ENCODE data around the gene MT1HL1.
"Not testable (repeated sequence)": the region's sequence is repeated elsewhere in the genome, so short reads cannot be mapped to it uniquely, and the experiment has no call there.

The MT1HL1 gene

DNA sequence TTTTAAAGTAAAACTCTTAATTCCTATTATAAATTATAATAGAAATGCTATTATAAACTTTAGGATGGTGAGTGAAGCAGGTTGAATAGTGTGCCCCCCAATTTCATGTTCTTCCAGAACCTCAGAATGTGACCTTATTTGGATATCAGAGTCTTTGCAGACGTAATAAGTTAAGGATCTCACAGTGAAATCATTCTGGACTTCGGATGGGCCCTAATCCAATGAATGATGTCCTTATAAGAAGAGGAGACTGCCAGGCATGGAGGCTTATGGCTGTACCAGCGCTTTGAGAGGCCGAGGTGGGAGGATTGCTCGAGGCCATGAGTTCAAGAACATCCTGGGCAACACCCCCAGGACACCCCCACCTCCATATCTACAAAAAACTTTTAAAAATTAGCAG is 9.4 kb upstream of the MT1HL1 start:
- DNase-seq = no peak

DNA sequence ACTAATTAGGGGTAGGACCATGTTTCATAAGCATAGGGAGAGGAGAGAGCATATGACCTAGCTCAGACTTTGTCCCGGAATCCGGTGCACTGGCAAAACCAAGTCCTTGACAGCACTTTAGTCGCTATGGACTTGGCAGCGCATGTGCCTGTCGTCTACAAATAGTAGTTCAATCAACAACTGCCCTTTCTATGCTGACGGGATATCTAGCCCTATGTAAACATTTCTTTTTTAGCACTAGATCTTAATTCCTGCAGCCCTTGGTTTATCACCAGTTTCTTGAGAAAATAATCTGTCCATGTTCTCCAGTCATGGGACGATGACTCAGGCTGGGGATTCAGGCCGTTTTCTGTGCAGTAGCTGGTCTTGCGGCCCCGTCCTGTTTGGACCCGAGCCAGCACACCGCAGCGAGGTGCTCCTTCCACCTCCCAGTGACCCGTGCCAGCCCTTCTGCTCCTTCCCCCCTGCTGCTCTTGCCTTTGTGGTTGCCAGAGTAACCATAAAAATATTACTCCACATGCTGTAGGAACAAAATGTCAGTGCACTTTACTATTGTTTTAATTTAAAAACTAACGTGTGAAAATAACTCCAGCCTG is 8.6 kb upstream of the MT1HL1 start:
- no peak for DNase-seq

DNA sequence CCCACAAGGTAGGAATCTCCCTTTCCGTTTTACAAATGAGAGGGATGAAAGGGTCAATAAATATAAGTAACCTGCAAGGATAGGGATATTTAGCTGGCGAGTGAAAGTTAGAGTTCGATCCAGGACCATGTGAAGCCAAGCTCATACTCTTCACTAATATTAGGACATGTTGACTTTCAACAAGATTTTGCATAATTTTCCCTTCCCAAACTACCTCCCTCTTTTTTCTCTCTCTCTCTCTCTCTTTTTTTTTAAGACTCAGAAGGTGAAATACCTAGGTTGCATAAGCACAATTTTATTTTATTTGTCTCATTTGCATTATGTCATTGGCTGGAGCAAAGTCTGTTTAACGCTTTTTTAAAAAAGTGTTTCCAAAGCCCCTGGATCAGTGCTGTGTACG is 8.1 kb upstream of the MT1HL1 start:
- no peak for DNase-seq

DNA sequence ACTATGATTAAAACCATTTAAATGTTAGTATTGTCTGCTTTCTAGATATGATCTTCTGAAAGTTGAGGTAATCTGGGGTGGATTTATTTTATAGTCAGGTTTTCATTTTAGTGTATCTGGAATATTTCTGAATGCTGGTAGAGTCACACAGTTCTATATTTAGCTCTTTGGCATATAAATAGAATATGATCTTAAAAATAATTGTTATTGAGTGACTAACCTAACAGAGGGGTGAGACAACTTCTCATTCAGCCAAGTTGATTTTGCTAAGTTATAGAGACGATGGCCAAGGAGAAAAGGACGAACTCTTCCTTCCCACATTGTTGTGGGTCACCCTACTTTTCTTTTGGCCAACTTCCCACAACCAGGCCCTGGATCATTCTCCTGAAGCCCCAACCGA is 7.2 kb upstream of the MT1HL1 start:
- no peak for DNase-seq

DNA sequence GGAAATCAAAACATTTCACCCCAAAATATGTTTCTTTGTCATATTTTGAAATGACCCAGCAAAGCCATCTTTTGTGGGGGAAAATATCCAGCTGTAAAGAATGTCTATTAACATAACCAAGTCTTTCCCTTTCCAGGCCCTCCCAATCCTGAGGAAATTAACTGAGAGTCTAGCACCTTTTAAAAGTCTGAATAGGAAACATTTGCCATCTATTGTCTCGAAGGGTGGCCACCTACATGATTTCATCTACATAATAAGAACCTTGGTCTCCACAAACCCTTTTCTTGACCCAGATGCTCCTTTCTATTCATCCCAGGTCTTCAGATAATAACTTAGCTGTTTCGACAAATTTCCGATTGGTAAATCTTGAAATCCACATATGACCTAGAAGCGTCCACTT is 5.4 kb upstream of the MT1HL1 start:
- no peak for DNase-seq

DNA sequence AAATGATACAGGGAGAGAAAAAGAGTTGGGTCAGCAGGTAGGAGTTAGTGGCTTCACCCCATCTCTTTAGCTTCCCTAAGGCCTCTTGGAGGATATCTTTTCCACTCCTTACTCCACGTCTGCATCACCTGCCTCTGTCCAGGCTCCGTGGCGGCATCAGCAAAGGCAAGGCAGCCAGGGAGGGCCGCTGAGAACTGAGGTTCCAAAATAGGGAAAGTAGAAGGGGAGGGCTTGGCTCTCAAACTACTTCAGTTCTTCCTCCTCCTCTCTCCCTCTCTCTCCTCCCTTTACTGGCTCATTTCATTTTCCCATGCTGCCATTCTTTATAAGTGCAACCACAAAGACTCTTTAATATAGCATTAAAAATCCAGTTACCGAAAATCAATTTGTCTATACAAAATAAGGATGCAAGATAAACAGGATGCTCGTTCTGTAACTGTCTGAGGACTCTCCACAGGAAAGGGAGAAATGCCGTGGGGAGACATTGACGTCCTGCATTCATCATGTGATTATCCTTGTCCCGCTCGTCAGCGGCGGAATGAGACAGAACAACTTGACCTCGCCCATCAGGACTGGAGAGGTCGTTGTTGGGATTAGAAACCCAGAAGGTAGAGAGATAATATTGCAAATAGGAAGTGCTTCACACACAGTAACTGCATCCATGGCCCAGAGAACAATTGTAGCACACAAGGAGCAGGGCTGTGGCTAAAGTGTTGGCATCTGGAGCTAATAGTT is 3.1 kb upstream of the MT1HL1 start:
- no peak for DNase-seq

DNA sequence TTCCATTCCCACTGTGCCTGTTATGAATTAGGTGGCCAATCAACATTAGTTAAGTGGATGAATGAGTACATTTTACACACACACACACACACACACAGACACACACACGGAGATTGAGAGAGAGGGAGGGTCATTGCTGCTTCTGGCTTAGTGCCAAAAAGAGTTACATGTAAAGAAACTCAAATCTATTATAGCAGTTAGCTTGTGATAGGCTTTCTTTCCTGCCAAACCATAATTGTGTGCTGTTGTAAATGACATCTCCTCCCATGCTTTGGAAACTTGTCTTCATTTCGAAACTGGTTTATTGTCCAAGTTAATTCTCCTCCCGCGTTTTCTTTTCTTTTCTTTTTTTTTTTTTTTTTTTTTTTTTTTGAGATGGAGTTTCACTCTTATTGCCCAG is 1.4 kb upstream of the MT1HL1 start:
- no peak for DNase-seq

DNA sequence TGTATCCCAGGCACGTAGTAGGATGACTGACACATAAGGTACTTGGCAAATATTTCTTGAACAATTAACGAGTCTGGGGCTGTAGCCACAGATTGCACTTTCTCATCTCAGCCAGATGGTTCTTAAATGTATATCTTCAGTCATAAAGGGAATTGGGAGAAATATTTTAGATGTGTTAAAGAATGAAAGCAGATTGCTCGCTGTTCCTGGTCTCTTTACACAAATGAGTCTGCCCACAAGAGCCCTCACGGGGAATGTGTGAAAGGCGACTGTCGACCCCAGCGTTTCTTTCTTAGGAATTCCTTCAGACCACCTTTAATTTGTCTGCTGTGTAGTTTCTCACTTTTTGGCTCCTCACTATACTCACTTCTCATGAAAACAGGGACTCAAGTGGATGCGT is 725 bp downstream of the MT1HL1 start:
- DNase-seq = no peak

DNA sequence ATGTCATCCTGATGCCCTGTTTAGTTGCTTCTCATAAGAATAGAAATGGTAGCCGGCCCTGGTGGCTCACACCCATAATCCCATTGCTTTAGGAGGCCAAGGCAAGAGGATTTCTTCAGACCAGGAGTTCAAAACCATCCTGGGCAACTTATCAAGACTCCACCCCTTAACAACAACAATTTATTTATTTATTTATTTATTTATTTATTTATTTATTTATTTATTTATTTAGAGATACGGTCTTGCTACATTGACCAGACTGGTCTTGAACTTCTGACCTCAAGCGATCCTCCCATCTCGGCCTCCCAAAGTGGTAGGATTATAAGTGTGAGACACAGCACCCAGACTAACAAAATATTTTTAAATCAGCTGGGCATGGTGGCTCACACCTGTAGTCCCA is 4.0 kb downstream of the MT1HL1 start:
- no peak for DNase-seq

DNA sequence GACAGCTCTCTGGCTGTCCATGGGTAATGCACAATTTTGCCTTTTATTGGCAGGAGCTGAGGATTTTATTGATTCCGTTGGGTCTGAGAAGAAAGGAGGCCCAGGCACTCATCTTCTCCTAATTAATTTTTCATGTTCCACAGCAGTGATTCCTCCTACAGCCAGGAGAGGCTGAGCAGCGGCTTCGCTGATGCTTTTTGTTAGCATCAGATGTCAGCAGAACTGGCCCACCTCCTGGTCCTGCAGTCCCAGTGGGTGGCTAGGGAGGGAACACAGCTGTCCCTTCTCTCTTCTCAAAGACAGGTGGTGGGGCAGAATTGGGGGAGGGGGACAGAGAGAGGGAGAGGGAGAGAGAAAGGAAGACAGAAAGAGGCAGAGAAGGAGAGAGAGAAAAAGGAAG is 5.7 kb downstream of the MT1HL1 start:
- DNase-seq = no peak

DNA sequence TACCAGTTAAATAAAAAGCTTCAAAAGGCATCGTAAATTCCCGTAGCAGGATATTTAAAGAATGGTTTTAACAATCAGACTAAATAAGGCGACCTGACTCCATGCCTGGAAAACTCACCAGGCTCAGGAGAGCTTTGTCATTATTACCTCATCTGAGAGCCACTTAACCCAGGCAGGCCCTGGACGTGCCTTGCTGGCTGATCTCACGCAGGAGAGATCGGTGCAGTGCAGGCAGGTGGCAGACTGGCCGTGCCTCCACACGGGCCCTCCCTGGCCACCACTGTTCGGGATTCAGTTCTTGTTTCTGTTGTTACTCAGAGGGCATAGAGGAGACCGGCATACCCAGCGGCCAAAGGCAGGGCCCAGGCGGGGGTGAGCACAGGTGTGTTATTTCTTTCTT is 6.4 kb downstream of the MT1HL1 start:
- DNase-seq = no peak

DNA sequence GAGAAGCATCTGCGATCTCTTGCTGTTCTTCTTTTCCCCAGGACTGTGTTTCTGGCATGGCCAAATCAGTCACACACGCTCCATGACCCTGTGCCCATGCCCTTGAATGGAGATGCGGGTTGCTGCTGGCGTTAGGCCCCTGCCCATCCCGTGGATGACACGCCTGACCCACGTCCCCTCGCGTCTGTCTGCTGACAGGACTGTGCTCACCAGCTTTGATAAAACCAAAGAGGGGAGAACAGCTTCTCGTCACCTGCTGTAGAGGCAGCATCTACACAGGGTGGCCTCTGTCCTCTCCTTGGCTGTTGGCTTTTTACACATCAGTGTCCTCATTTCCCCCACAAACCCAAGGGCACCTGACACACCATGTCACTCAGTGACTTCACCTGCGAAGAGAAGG is 6.9 kb downstream of the MT1HL1 start:
- DNase-seq = no peak

DNA sequence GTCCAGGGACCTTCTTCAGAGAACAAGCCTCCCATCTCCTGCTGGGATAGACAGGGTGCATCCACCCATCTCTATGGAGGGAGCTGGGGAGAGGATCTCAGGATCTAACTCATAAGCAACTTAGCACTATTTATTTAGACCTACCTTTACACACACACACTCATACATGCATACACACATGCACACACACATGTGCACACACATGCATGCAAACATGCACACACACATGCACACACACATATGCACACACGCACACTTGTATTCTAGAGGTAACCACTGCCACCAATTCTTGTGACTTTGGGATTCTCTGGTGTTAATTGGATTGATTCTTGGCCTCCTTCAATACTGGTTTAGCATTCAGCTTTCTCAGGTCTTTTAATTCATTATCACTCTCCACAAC is 9.8 kb downstream of the MT1HL1 start:
- no peak for DNase-seq

DNA sequence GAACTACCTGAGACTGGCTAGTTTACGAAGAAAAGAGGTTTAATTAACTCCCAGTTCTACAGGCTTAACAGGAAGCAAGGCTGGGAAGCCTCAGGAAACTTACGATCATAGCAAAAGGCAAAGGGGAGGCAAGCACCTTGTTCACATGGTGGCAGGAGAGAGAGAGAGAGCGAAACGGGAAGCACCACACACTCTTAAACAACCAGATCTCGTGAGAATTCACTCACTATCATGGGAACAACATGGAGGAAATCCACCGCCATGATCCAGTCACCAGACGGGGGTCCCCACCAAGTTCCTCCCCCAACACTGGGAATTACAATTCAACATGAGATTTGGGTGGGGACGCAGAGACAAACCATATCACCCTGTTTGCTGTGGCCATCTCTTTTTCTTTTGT is 11.8 kb downstream of the MT1HL1 start:
- DNase-seq = no peak

DNA sequence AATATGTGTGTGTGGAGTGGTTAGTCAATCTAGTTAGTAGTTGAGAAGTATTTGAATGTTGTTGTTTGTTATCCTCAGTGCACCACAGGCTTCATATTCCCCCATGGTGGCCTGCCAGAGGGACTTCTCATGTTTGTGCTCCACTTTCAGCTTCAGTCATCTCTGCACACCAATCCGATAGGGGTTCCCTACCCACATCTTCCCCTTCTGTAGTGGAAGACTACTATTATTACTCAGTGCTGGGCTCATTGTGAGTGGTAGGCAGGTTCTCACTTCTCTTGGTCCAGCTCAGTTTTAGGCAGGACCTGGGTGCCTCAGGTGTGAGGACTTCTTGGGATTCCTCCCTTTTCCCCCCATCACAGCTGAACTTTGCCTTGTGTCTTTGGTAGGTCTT is 14.2 kb downstream of the MT1HL1 start:
- no peak for DNase-seq

DNA sequence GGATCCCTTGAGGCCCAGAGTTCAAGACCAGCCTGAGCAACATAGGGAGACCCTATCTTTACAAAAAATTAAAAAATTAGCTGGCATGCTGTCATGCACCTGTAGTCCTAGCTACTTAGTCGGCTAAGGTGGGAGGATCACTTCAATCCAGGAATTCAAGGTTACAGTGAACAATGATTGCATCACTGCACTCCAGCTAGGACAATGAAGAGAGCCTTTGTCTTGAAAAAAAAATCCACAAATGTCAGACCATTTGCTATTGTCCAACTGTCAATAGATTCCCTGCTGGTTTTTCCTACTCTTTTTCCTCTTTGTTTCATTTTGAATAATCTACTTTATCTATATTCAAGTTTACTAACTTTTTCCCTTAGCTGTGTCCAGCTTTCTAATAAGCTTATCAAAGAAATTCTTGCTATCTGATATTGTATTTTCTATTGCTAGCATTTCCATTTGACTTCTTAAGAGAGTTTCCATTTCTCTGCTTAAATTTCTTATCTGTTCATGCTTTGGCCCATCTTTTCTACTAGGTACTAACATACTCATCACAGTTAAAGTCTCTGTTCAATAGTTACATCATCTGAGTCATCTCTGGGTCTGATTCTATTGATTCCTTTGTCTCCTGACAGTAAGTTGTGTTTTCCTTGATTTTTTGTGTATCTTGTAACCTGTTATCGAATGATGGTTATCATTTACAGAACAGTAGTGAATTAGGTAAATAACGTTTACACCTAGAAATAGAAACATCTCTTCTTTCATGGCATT is 14.8 kb downstream of the MT1HL1 start:
- no peak for DNase-seq

DNA sequence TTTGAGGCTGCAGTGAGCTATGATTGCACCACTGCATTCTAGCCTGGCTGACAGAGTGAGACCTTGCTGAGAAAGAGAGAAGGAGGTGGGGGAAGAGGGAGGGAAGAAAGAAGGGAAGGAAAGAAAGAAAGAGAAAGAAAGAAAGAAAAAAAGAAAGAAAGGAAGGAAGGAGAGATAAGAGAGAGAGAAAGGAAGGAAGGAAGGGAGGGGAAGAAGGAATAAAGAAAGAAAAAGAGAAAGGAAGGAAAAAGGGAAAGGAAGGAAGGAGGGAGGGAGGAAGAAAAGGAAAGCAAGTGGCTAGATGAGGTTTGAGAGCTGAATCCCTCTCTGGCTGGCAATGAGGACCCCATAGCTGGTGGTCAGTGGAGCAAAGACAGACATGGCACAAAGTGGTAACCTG is 20.4 kb downstream of the MT1HL1 start:
- no peak for DNase-seq

DNA sequence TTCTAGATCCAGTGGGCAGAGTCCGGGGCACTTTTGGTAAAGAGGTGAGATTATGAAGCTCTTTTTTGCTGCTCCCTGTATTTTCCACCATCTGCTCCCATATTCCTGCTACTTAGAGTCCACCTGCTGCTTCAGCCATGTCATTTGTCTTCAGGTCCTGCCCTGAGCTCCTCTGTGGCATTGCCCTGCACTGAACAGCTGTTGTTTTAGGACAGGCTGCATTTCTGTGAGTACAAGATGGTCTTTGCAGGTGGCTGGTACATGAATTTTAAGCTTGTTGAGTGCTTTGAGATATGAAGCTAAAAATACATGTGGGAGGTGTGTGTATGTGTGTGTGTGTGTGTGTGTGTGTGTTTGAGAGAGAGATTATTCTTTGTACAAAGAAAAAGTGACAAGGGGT is 21.9 kb downstream of the MT1HL1 start:
- no peak for DNase-seq

DNA sequence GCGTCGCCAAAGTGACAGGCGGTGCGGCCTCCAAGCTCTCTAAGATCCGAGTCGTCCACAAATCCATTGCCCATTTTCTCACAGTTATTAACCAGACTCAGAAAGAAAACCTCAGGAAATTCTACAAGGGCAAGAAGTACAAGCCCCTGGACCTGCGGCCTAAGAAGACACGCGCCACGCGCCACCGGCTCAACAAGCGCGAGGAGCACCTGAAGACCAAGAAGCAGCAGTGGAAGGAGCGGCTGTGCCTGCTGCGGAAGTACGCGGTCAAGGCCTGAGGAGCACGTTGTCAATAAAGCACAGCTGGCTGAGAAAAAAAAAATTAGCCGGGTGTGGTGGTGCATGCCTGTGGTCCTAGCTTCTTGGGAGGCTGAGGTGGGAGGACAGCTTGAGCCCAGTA is 22.8 kb downstream of the MT1HL1 start:
- not testable (repeated sequence) for DNase-seq

DNA sequence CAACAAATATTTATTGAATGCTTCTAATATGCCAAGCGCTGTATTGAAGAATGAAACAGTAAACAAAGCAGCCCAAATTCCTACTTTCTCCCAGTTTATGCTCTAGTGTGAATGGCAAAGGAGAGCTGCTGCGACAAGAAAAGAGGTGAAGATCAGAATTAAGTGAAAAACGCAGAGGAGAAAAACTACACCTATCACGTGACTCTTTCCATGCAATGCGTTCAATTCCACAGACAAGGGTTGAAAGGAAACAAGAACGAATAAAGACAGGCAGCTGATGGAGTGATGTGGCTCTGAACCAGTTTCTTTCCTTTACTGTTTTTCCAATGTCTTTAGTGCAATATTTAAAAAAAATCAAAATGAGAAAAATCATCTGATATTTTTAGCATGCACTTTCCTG is 23.6 kb downstream of the MT1HL1 start:
- no peak for DNase-seq

DNA sequence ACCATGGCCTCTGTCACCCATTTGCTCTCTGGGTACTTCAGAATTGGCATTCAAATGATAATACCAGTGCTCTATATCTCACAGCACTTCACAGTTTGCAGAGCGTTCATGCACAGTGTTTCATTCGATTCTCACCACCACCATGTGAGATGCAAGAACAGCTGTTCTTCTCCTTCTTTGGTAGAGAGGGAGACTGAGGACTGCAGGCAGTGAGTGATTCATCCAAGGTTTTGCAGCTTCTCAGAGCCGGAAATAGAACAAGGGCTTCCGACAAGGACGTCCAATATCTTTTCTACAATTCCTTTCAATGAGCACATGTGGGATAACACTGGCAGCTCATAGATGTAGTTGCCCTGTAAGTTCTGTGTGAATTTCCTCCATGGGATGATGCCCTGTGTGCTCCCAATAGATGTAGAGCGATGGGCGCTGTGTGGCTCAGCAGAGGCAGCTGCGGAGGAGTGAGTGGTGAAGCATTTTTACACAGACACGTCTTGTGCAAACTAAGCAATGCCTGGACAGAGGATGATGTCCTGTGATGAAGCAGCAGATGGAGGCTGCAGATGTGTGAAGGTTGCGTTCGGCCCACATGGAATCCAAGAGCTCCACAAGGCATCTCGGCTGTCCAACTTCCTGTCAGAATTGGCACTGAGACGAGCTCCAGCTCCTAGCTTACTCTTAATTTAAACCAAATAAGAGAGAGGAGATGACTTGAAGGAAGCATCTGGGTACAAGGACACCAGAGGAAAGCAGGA is 24.9 kb downstream of the MT1HL1 start:
- DNase-seq = no peak

DNA sequence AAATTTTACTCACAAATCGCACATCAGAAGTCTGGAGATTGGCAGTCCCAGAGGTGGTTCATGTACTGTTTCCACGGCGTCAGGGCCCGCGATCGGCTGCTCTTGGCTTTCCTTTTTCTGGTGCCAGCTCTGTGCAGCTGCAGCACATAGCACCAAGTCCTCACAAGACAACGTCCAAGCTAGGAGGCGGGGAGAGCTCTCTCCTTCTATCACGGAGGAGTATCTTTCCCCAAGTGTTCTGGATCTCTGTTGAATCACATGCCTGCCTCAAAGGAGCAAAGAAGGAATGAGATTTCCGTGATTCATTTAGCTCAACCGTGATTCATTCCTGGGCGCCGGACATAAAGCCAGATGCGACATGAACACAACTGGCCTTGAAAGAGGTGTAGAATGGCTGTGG is 25.5 kb downstream of the MT1HL1 start:
- DNase-seq = no peak

DNA sequence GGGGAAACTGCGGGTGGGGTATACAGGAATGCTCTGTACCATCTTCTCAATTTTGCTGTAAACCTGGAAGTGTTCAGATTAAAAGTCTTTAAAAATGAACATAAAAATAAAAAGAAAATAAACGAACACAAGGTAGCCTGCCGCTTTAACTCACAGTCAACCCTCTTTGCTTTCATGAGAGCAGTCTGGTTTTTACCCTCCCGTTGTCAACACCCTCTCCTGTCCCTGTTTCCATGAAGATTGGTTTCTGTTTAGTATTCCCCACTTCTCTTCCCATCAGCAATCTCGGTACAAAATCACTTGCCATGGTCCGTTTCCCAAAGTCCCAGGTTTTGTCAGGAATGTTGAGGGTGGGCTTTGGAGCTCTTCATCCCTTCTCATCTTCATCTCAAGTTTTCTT is 28.8 kb downstream of the MT1HL1 start:
- DNase-seq = no peak

DNA sequence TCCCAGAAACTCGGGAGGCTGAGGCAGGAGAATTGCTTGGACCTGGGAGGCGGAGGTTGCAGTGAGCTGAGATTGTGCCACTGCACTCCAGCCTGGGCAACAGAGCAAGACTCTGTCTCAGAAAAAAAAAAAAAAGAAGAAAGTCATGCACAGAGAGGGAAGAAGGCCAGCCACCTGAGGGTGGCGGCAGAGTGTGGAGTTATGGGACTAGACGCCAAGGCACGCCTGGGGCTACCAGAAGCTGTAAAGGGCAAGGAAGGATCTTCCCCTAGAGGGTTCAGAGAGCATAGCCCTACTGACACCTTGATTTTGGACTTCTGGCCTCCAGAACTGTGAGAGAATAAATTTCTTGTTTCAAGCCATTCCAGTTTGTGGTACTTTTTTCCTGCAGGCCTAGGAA is 30.2 kb downstream of the MT1HL1 start:
- not testable (repeated sequence) for DNase-seq
